Activated CD4-positive, alpha-beta memory T cell treated with anti-CD3 and anti-CD28 coated beads for 36 hours (primary cell): Measurements from ENCODE around the gene VWA8. TPM values are rescaled to one million over a fixed set of nuclear protein-coding genes. Genes with fewer than 3 reads are reported as not detected.
A peak's percentile ranks its signal among the peaks of the same experiment; 100 is the strongest.
"Not testable (repeated sequence)": the region's sequence is repeated elsewhere in the genome, so short reads cannot be mapped to it uniquely, and the experiment has no call there.

Source experiments
- CTCF ChIA-PET: fragments of 350-600 bp; sonication (Branson Sonifier 250); formaldehyde crosslinking; loops from one replicate; lab custom pipeline; 2021; ENCODE audit warnings: antibody characterized with exemption, inconsistent platforms; lab: Charles Lee
- POLR2A ChIA-PET: fragments of 350-600 bp; sonication (Branson Sonifier 250); formaldehyde crosslinking; loops from one replicate; lab custom pipeline; 2021; ENCODE audit warnings: antibody characterized with exemption; lab: Charles Lee
- DNase-seq: peaks from one replicate; pipeline ENCODE4 v3.0.0-alpha.2; 2020
- H3K27ac Mint-ChIP-seq: one replicate; pipeline ENCODE4 v1.8.0; 2021; ENCODE audit warnings: mixed read lengths
- H3K27me3 Mint-ChIP-seq: one replicate; pipeline ENCODE4 v1.8.0; 2021; ENCODE audit warnings: mixed read lengths
- H3K36me3 Mint-ChIP-seq: one replicate; pipeline ENCODE4 v1.8.0; 2021; ENCODE audit warnings: mixed read lengths
- H3K4me1 Mint-ChIP-seq: one replicate; pipeline ENCODE4 v1.8.0; 2021; ENCODE audit warnings: low read depth, mixed read lengths
- H3K4me3 Mint-ChIP-seq: one replicate; pipeline ENCODE4 v1.8.0; 2021; ENCODE audit warnings: mild to moderate bottlenecking, mixed read lengths
- H3K9me3 Mint-ChIP-seq: one replicate; pipeline ENCODE4 v1.8.0; 2021; ENCODE audit warnings: mixed read lengths
- intact Hi-C: fragments of 100-400 bp; cut with micrococcal nuclease; formaldehyde crosslinking; loops from one replicate; pipeline ENCODE4 v1.15.1; 2023
- total RNA-seq, 2 experiments: library from RNA; stranded (reverse); gene quantifications; one replicate each; pipeline ENCODE4 v1.2.3, GENCODE V29; 2021

The VWA8 gene
- total RNA-seq, 2 experiments from 2014 or later: 16.8 to 17.1 TPM

GRCh38 chr13:41962994-41963393 is 2.1 kb upstream of the VWA8 start:
- H3K9me3 Mint-ChIP-seq: no peaks in the 10 kb centered on the region
- peaks cover 3% of the 10 kb centered on the region for H3K36me3 Mint-ChIP-seq
- intact Hi-C loops: loop anchor here (1.0 to 5.0 kb wide), 9 partner anchors 8 to 606 kb away; no protein-coding TSS in a partner anchor
- POLR2A ChIA-PET: interaction anchor here (0.7 to 1.3 kb wide), 5 partner anchors 45 to 84 kb away, joined by 3 to 4 read pairs (median 3); no protein-coding TSS in a partner anchor
- peak overlapping the region; percentile 65 for H3K27ac Mint-ChIP-seq
- H3K4me3 Mint-ChIP-seq: no peak overlapping the region
- DNase-seq: peak; percentile 22
- no peaks in the 10 kb centered on the region for H3K27me3 Mint-ChIP-seq
- H3K4me1 Mint-ChIP-seq: peaks cover 45% of the 10 kb centered on the region
- CTCF ChIA-PET: interaction anchor here (1.2 to 2.0 kb wide), 2 partner anchors 20 to 148 kb away, joined by 4 to 5 read pairs; no protein-coding TSS in a partner anchor

DNA sequence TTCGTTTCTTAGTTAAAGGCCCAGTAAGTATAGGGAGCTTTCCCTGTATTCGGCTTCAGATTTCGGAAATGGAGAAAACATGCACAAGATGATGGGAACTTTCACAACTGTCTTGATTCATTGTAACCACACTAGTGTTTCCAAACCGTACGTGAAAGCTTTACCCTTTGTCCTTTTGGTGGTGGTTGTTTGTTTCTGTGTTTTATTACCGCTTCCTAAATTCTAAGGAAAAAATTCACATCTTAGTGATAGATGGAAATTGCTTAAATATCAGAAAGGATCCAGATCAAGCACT is 504 bp upstream of the VWA8 start:
- Mint-ChIP-seq H3K36me3 (peaks cover 5% of the 10 kb centered on the region), H3K27me3 (no peaks in the 10 kb centered on the region), H3K4me3 (peak overlapping the region; percentile 90), H3K27ac (peak overlapping the region; percentile 97), H3K4me1 (peaks cover 50% of the 10 kb centered on the region), H3K9me3 (no peaks in the 10 kb centered on the region)
- POLR2A ChIA-PET: interaction anchor here (0.9 to 1.7 kb wide), 3 partner anchors 11 to 45 kb away, joined by 3 to 9 read pairs (median 6); no protein-coding TSS in a partner anchor
- CTCF ChIA-PET: interaction anchor here (2.2 kb wide), 1 partner anchor 45 kb away, joined by 7 read pairs; no protein-coding TSS in a partner anchor
- intact Hi-C loops: loop anchor here (1.0 to 5.0 kb wide), 8 partner anchors 79 to 699 kb away; partner anchors contain the start of genes DGKH and MTRF1
- DNase-seq: no peak

DNA sequence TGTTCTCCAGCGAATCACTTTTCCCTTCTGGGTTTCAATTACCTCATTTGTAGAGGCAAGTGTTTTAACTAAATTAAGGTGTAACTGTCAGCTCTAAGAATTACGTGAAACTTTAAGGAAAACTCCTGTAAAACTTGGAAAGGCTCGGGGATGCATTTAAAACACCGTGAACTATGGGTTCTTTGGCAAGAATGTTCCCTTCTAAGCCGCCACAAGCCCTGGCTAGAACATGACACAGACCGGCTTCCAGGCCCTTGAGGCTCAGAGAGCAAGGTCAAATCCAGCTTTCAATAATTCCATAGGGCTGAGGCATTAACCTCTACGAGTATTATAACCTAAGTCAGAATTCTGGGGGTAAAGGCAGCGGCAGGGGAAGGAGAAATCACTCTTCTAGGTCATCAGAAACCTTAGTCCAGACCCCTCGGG is 685 bp downstream of the VWA8 start:
- ChIA-PET POLR2A (interaction anchor here (0.9 to 1.7 kb wide), 6 partner anchors 8 to 49 kb away, joined by 3 to 6 read pairs (median 4); no protein-coding TSS in a partner anchor), CTCF (no interaction called here)
- peak overlapping the region; percentile 78 for H3K27ac Mint-ChIP-seq
- H3K9me3 Mint-ChIP-seq: no peaks in the 10 kb centered on the region
- intact Hi-C loops: loop anchor here (2.0 to 5.0 kb wide), 6 partner anchors 89 to 697 kb away; partner anchors contain the start of genes DGKH and MTRF1
- peak overlapping the region; percentile 90 for H3K4me3 Mint-ChIP-seq
- H3K4me1 Mint-ChIP-seq: peaks cover 56% of the 10 kb centered on the region
- no peak for DNase-seq
- H3K27me3 Mint-ChIP-seq: no peaks in the 10 kb centered on the region
- peaks cover 7% of the 10 kb centered on the region for H3K36me3 Mint-ChIP-seq

GRCh38 chr13:41956272-41956671 is 4.6 kb downstream of the VWA8 start:
- Mint-ChIP-seq H3K27me3 (no peaks in the 10 kb centered on the region), H3K9me3 (no peaks in the 10 kb centered on the region), H3K36me3 (peaks cover 6% of the 10 kb centered on the region), H3K4me1 (peaks cover 37% of the 10 kb centered on the region), H3K4me3 (no peak overlapping the region), H3K27ac (no peak overlapping the region)
- intact Hi-C loops: no loop called here
- ChIA-PET POLR2A (no interaction called here), CTCF (no interaction called here)
- DNase-seq: no peak

DNA sequence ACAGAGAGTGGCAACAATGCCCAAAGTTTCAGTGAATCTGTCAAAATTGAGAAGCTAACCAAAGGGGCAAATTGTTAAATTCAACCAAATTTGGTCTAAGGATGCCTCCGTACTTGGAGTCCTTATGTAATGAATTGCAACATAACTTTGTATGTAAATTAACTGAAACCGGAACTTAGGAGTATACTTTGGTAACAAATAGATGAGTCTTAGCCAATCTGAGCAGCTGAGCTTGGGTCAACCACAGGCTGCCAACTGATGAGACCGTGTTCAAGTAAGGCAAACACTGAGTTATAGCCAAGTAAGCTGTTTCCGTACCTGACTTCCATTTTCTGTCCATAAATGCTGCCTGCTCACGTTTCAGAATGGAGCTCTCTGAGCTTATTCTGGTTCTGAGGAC is 5.3 kb downstream of the VWA8 start:
- H3K9me3 Mint-ChIP-seq: no peaks in the 10 kb centered on the region
- no peaks in the 10 kb centered on the region for H3K27me3 Mint-ChIP-seq
- intact Hi-C loops: no loop called here
- H3K27ac Mint-ChIP-seq: no peak overlapping the region
- H3K4me1 Mint-ChIP-seq: peaks cover 36% of the 10 kb centered on the region
- ChIA-PET CTCF (no interaction called here), POLR2A (interaction anchor here (0.6 kb wide), 1 partner anchor 15 kb away, joined by 3 read pairs; no protein-coding TSS in a partner anchor)
- H3K4me3 Mint-ChIP-seq: no peak overlapping the region
- no peak for DNase-seq
- peaks cover 6% of the 10 kb centered on the region for H3K36me3 Mint-ChIP-seq

GRCh38 chr13:41954226-41954625 is 6.7 kb downstream of the VWA8 start:
- CTCF ChIA-PET: no interaction called here
- H3K4me1 Mint-ChIP-seq: peaks cover 28% of the 10 kb centered on the region
- no peak for DNase-seq
- no peak overlapping the region for H3K27ac Mint-ChIP-seq
- intact Hi-C loops: no loop called here
- POLR2A ChIA-PET: no interaction called here
- no peaks in the 10 kb centered on the region for H3K9me3 Mint-ChIP-seq
- H3K36me3 Mint-ChIP-seq: peaks cover 7% of the 10 kb centered on the region
- H3K27me3 Mint-ChIP-seq: no peaks in the 10 kb centered on the region
- H3K4me3 Mint-ChIP-seq: no peak overlapping the region

DNA sequence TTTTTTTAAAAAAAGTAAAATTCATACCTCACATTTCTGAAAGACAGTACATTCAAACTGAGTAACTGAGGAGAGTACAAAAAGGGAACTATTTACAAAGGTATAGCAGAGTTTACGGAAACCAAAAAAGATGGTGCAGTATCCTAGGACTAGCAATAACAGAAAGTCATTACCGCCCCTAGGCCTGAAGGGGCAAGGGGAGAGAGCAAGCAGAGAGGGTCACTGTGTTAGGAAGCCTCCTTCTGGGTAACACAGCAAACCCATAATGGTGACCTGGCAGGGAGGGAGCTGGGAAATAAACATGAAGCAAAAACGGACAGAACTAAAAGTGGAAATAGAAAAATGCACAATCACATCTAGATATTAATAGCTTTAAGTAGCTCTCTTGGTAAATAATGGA is 8.2 kb downstream of the VWA8 start:
- ChIA-PET POLR2A (interaction anchor here (1.4 kb wide), 1 partner anchor 8 kb away, joined by 4 read pairs; no protein-coding TSS in a partner anchor), CTCF (interaction anchor here (0.6 to 0.7 kb wide), 2 partner anchors 23 to 148 kb away, joined by 3 read pairs; no protein-coding TSS in a partner anchor)
- no peaks in the 10 kb centered on the region for H3K9me3 Mint-ChIP-seq
- peaks cover 16% of the 10 kb centered on the region for H3K4me1 Mint-ChIP-seq
- no peaks in the 10 kb centered on the region for H3K27me3 Mint-ChIP-seq
- H3K4me3 Mint-ChIP-seq: no peak overlapping the region
- H3K27ac Mint-ChIP-seq: no peak overlapping the region
- intact Hi-C loops: no loop called here
- peaks cover 19% of the 10 kb centered on the region for H3K36me3 Mint-ChIP-seq
- DNase-seq: no peak

- H3K27ac Mint-ChIP-seq, H3K4me1 Mint-ChIP-seq, POLR2A ChIA-PET, CTCF ChIA-PET, H3K4me3 Mint-ChIP-seq, H3K27me3 Mint-ChIP-seq, DNase-seq, intact Hi-C loops: not testable (repeated sequence)
- Mint-ChIP-seq H3K36me3 (peaks cover 45% of the 10 kb centered on the region), H3K9me3 (peaks cover 20% of the 10 kb centered on the region)
These were observed 11.8 kb downstream of the VWA8 start for GRCh38 chr13:41949104-41949503.

DNA sequence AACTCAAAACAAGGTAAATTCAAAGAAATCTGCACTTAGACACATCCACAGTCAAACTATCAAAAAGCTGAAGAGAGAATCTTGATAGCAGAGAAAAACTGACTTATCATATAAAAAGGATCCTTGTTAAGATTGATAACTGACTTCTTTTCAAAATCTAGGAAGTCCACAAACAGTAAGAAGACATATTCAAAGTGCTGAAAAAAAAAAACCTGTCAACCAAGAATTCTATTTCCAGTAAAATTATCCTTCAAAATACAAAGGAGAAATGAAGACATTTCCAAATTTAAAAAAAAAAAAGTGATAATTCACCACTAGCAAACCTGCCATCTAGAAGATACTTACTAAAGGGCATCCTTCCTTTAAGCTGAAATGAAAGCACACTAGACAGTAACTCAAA is 15.0 kb downstream of the VWA8 start:
- intact Hi-C loops: no loop called here
- no peak overlapping the region for H3K4me3 Mint-ChIP-seq
- ChIA-PET CTCF (interaction anchor here (0.7 kb wide), 1 partner anchor 98 kb away, joined by 4 read pairs; no protein-coding TSS in a partner anchor), POLR2A (no interaction called here)
- DNase-seq: no peak
- H3K9me3 Mint-ChIP-seq: peaks cover 20% of the 10 kb centered on the region
- no peak overlapping the region for H3K27ac Mint-ChIP-seq
- no peaks in the 10 kb centered on the region for H3K27me3 Mint-ChIP-seq
- H3K4me1 Mint-ChIP-seq: no peaks in the 10 kb centered on the region
- H3K36me3 Mint-ChIP-seq: peaks cover 47% of the 10 kb centered on the region

DNA sequence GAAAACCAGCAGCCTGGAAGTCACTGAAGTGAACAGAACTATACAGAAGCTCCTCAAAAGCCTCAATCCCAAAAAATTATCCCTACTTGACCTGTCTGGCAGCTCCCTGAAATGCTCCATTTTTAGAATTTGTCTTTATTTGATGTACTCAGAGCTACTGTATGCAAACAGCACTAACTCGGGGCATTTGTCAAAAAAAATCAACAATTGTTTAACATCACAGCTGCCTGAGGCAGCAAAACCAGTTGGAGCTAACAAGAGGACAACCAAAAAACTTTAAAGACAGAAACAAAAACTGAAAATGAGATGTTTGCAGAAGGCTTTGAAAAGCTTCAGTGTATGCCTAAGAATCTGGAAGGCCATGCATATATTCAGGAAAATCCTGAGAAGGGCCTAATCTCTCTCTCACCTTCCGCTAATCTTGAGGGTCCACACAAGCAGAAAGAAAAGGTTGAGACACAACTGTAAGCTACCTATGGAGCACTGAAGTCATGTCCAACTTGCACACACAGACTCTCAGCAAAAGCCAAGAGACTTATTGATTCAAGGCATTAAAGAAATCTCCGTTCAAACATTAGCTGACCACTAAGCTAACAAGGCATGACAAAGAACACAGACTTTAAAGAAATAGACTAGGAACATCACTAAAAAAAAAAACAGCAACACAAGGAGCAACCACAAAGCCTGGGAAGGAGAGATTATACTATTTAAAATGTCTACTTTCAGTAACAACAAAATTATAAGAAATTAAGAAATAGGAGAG is 16.1 kb downstream of the VWA8 start:
- intact Hi-C loops: no loop called here
- peaks cover 20% of the 10 kb centered on the region for H3K9me3 Mint-ChIP-seq
- H3K27ac Mint-ChIP-seq: no peak overlapping the region
- DNase-seq: no peak
- CTCF ChIA-PET: interaction anchor here (0.6 kb wide), 1 partner anchor 273 kb away, joined by 5 read pairs; no protein-coding TSS in a partner anchor
- peaks cover 47% of the 10 kb centered on the region for H3K36me3 Mint-ChIP-seq
- H3K27me3 Mint-ChIP-seq: no peaks in the 10 kb centered on the region
- H3K4me3 Mint-ChIP-seq: no peak overlapping the region
- peaks cover 4% of the 10 kb centered on the region for H3K4me1 Mint-ChIP-seq
- POLR2A ChIA-PET: interaction anchor here (0.9 kb wide), 1 partner anchor 15 kb away, joined by 3 read pairs; no protein-coding TSS in a partner anchor

GRCh38 chr13:41944229-41944628 is 16.7 kb downstream of the VWA8 start:
- ChIA-PET CTCF (no interaction called here), POLR2A (no interaction called here)
- no peaks in the 10 kb centered on the region for H3K27me3 Mint-ChIP-seq
- peaks cover 20% of the 10 kb centered on the region for H3K9me3 Mint-ChIP-seq
- intact Hi-C loops: no loop called here
- no peak for DNase-seq
- peaks cover 4% of the 10 kb centered on the region for H3K4me1 Mint-ChIP-seq
- no peak overlapping the region for H3K4me3 Mint-ChIP-seq
- no peak overlapping the region for H3K27ac Mint-ChIP-seq
- H3K36me3 Mint-ChIP-seq: peaks cover 45% of the 10 kb centered on the region

DNA sequence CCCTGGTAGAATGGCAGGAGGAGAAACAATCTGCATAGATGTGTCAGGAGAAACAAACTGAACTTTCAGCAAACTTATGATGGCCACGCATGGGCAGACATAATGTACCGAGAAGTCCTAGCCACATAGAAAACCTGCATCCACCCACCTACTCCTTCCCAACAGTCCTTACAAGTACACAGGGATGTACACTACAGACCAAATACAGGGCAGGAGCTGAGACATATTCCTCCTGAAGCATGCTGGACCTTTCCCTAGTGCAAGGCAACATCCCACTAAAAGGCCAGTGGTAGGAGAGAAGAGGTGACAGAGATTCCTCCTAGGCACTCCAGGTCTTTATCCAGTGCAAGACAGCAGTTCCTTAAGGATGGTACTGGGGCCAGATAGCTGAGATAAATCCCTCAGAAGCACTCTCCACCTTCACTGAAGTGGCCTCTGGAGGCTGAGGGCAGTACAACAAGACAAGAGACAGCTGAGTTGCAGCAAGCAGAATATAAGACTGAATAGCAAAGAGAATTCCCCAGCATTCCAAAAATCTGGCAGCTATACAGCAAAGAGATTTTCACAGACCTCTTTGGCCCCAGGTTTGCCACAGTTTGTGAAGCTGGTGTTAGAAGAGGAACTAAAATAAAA is 18.3 kb downstream of the VWA8 start:
- no peak for DNase-seq
- intact Hi-C loops: no loop called here
- ChIA-PET CTCF (no interaction called here), POLR2A (no interaction called here)
- Mint-ChIP-seq H3K36me3 (peaks cover 33% of the 10 kb centered on the region), H3K27ac (no peak overlapping the region), H3K4me1 (peaks cover 4% of the 10 kb centered on the region), H3K27me3 (no peaks in the 10 kb centered on the region), H3K9me3 (peaks cover 20% of the 10 kb centered on the region), H3K4me3 (no peak overlapping the region)
